ENCODE results near the gene BABAM2. TPM values are rescaled to one million over a fixed set of nuclear protein-coding genes. Genes with fewer than 3 reads are reported as not detected.

Gene BABAM2
- total and polyA plus RNA-seq, 4 donors, result 28.1 to 40.4 (median 37.0) TPM

GRCh38 chr2:27954221-27954673 lies 63.7 kb downstream of the BABAM2 start:
- DNase-seq (ENCODE audit: low read depth in 4 of 6, low spot score in 6 of 6), result peak in 2 of 6 donors; percentile 37 to 68
- Histone ChIP-seq H3K4me1 (ENCODE audit: control insufficient read depth, insufficient read depth, low read length) (peaks cover 3% of the 10 kb centered on the region), H3K36me3 (ENCODE audit: control insufficient read depth, insufficient read depth, low read length) (no peaks in the 10 kb centered on the region), H3K27me3 (ENCODE audit: control insufficient read depth, insufficient read depth, low read length) (no peaks in the 10 kb centered on the region), H3K27ac (ENCODE audit: low read depth, low read length) (peak overlapping the region; percentile 15), H3K9me3 (ENCODE audit: control insufficient read depth, insufficient read depth, low read length) (no peaks in the 10 kb centered on the region), H3K4me3 (ENCODE audit: low read depth, low read length) (no peak overlapping the region)
- WGBS (ENCODE audit: insufficient coverage), result 29% methylated on average over 2 of the region's 4 CpGs

DNA sequence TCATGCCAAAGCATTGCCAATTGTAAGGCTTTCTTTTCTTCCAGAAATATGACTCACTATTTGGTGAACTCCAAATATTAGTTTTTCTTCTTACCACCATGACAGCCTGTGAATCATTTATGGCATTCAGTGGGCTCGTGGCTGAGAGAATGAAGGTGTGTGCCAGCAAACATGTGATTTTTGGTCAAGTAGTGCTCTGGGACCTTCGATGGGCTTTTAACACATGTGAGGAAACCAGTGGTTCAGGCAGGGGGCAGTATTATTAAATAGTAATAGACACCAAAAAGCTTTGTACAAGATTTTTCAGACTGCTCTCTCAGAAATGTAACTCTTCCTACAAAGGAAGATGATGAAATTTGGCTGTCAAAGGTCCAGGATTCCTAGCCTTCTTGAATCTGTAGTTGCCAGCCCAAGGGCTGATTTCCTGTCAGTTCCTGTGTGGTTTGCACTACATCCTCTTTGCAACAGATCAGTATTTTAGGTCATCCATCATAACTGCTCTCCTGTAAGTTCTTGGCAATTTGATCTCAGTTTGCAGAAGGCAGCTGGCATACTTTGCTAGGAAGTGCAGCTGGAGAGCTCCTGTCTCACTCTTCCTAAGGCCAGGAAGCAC lies 64.3 kb downstream of the BABAM2 start:
- 40% methylated on average over 1 of the region's 2 CpGs for WGBS (ENCODE audit: insufficient coverage)
- Histone ChIP-seq H3K27ac (ENCODE audit: low read depth, low read length) (no peak overlapping the region), H3K27me3 (ENCODE audit: control insufficient read depth, insufficient read depth, low read length) (no peaks in the 10 kb centered on the region), H3K4me1 (ENCODE audit: control insufficient read depth, insufficient read depth, low read length) (peaks cover 3% of the 10 kb centered on the region), H3K4me3 (ENCODE audit: low read depth, low read length) (no peak overlapping the region), H3K9me3 (ENCODE audit: control insufficient read depth, insufficient read depth, low read length) (no peaks in the 10 kb centered on the region), H3K36me3 (ENCODE audit: control insufficient read depth, insufficient read depth, low read length) (no peaks in the 10 kb centered on the region)
- DNase-seq (ENCODE audit: low read depth in 4 of 6, low spot score in 6 of 6), result peak in 2 of 6 donors; percentile 24 to 30

DNA sequence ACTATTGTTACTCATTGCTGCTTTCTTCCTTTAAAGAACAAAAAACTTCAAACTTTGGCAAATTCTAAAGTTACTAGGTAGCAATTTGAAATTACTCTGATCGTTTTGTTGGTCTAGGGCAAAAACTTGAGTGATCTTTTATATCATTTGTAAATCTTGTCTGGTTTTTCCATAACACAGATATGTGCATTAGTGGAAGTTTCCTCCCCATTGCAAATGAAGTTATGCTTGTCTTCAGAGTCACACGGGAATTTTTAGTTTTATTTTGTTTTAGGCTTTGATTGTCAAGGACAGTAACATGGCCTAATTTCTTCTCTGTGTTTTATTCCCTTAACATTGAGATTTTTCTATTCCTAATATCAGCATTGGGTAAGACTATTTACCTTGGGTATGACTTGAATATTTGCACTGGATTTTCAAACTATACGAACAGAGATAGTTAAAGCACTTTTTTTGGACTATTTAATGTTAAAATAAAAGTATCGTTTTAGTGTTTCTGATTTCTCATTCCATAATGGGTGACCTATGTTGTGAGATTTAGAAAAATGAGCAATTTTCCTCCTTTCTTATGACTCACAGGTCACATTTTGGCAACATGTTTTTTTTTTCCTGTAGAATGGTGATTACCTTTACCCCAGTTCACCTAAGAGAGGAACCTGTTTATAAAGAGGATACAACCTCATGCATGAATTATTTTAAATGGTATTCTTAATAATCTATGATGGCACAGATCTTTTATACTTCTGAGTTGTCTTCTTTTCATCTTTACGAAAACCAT lies 65.0 kb downstream of the BABAM2 start:
- H3K27me3 ChIP-seq (ENCODE audit: control insufficient read depth, insufficient read depth, low read length), result no peaks in the 10 kb centered on the region
- H3K9me3 ChIP-seq (ENCODE audit: control insufficient read depth, insufficient read depth, low read length), result no peaks in the 10 kb centered on the region
- no peaks in the 10 kb centered on the region for H3K36me3 ChIP-seq (ENCODE audit: control insufficient read depth, insufficient read depth, low read length)
- H3K27ac ChIP-seq (ENCODE audit: low read depth, low read length), result no peak overlapping the region
- H3K4me1 ChIP-seq (ENCODE audit: control insufficient read depth, insufficient read depth, low read length), result peaks cover 3% of the 10 kb centered on the region
- no CpG with 5 or more reads among the region's 5 CpGs for WGBS (ENCODE audit: insufficient coverage)
- no peak overlapping the region for H3K4me3 ChIP-seq (ENCODE audit: low read depth, low read length)
- no peak for DNase-seq (ENCODE audit: low read depth in 4 of 6, low spot score in 6 of 6)

- no peak for DNase-seq (ENCODE audit: low read depth in 4 of 6, low spot score in 6 of 6)
- Histone ChIP-seq H3K27ac (ENCODE audit: low read depth, low read length) (no peak overlapping the region), H3K36me3 (ENCODE audit: control insufficient read depth, insufficient read depth, low read length) (no peaks in the 10 kb centered on the region), H3K4me1 (ENCODE audit: control insufficient read depth, insufficient read depth, low read length) (peaks cover 3% of the 10 kb centered on the region), H3K9me3 (ENCODE audit: control insufficient read depth, insufficient read depth, low read length) (no peaks in the 10 kb centered on the region), H3K4me3 (ENCODE audit: low read depth, low read length) (no peak overlapping the region), H3K27me3 (ENCODE audit: control insufficient read depth, insufficient read depth, low read length) (no peaks in the 10 kb centered on the region)
- WGBS (ENCODE audit: insufficient coverage), result 100% methylated on average over 1 of the region's 2 CpGs
These were observed 66.4 kb downstream of the BABAM2 start for GRCh38 chr2:27956888-27957287.

- peaks cover 3% of the 10 kb centered on the region for H3K4me1 ChIP-seq (ENCODE audit: control insufficient read depth, insufficient read depth, low read length)
- WGBS (ENCODE audit: insufficient coverage), result 71% methylated on average over 1 of the region's 2 CpGs
- H3K36me3 ChIP-seq (ENCODE audit: control insufficient read depth, insufficient read depth, low read length), result no peaks in the 10 kb centered on the region
- H3K4me3 ChIP-seq (ENCODE audit: low read depth, low read length), result no peak overlapping the region
- peak in 1 of 6 donors; percentile 5 for DNase-seq (ENCODE audit: low read depth in 4 of 6, low spot score in 6 of 6)
- peak overlapping the region; percentile 72 for H3K27ac ChIP-seq (ENCODE audit: low read depth, low read length)
- H3K27me3 ChIP-seq (ENCODE audit: control insufficient read depth, insufficient read depth, low read length), result no peaks in the 10 kb centered on the region
- H3K9me3 ChIP-seq (ENCODE audit: control insufficient read depth, insufficient read depth, low read length), result no peaks in the 10 kb centered on the region
These were observed 68.3 kb downstream of the BABAM2 start for GRCh38 chr2:27958711-27959378.

DNA sequence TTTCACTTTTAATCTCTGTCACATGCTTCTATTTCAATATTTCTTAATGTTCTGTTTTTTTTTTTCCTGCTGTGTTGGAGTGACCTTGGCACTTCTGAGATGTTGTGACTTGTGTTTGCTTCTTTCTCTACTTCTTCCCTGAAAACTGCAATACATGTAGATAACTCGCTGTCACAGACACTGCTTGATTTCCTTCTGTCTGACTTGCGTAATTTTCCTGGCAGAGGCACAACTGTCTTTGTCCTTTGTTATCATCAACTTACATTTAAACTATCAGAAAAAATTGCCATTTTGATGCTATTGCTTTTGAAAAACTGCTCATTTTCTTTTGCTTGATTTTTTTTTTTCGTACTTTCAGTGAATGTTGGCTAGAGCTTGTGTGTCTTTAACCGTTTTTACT lies 69.0 kb downstream of the BABAM2 start:
- no peaks in the 10 kb centered on the region for H3K4me1 ChIP-seq (ENCODE audit: control insufficient read depth, insufficient read depth, low read length)
- 66% methylated on average over 2 of the region's 4 CpGs for WGBS (ENCODE audit: insufficient coverage)
- H3K27me3 ChIP-seq (ENCODE audit: control insufficient read depth, insufficient read depth, low read length), result no peaks in the 10 kb centered on the region
- peak overlapping the region; percentile 72 for H3K27ac ChIP-seq (ENCODE audit: low read depth, low read length)
- H3K9me3 ChIP-seq (ENCODE audit: control insufficient read depth, insufficient read depth, low read length), result no peaks in the 10 kb centered on the region
- no peak overlapping the region for H3K4me3 ChIP-seq (ENCODE audit: low read depth, low read length)
- DNase-seq (ENCODE audit: low read depth in 4 of 6, low spot score in 6 of 6), result peak in 1 of 6 donors; percentile 45
- H3K36me3 ChIP-seq (ENCODE audit: control insufficient read depth, insufficient read depth, low read length), result no peaks in the 10 kb centered on the region

- WGBS (ENCODE audit: insufficient coverage), result no CpG with 5 or more reads among the region's 4 CpGs
- H3K27ac ChIP-seq (ENCODE audit: low read depth, low read length), result peak overlapping the region; percentile 72
- peak in 1 of 6 donors; percentile 25 for DNase-seq (ENCODE audit: low read depth in 4 of 6, low spot score in 6 of 6)
- no peaks in the 10 kb centered on the region for H3K9me3 ChIP-seq (ENCODE audit: control insufficient read depth, insufficient read depth, low read length)
- H3K27me3 ChIP-seq (ENCODE audit: control insufficient read depth, insufficient read depth, low read length), result no peaks in the 10 kb centered on the region
- H3K4me1 ChIP-seq (ENCODE audit: control insufficient read depth, insufficient read depth, low read length), result no peaks in the 10 kb centered on the region
- H3K4me3 ChIP-seq (ENCODE audit: low read depth, low read length), result no peak overlapping the region
- H3K36me3 ChIP-seq (ENCODE audit: control insufficient read depth, insufficient read depth, low read length), result no peaks in the 10 kb centered on the region
These were observed 69.8 kb downstream of the BABAM2 start for GRCh38 chr2:27960237-27960912.

GRCh38 chr2:27962006-27962405 lies 71.5 kb downstream of the BABAM2 start:
- Histone ChIP-seq H3K4me1 (ENCODE audit: control insufficient read depth, insufficient read depth, low read length) (no peaks in the 10 kb centered on the region), H3K36me3 (ENCODE audit: control insufficient read depth, insufficient read depth, low read length) (no peaks in the 10 kb centered on the region), H3K27me3 (ENCODE audit: control insufficient read depth, insufficient read depth, low read length) (no peaks in the 10 kb centered on the region), H3K9me3 (ENCODE audit: control insufficient read depth, insufficient read depth, low read length) (no peaks in the 10 kb centered on the region), H3K27ac (ENCODE audit: low read depth, low read length) (no peak overlapping the region), H3K4me3 (ENCODE audit: low read depth, low read length) (no peak overlapping the region)
- WGBS (ENCODE audit: insufficient coverage), result no CpG with 5 or more reads among the region's 2 CpGs
- DNase-seq (ENCODE audit: low read depth in 4 of 6, low spot score in 6 of 6), result no peak

DNA sequence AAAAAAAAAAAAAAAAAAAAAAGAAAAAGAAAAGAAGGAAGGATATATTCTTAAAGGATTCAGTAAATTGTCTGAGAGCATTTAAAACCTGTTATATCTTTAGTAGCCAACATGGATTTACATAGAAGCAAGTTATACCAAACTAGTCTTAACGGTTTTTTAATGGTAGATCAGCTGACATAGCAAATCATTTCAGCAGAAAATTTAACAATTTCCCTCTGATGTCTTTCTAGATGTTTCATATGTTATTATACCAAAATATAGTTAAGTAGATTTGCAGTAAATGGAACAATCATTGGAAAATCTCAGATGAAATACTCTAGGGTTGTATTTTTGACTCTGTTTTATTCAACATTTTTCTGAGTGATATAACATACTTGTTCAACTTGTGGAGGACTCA lies 72.9 kb downstream of the BABAM2 start:
- no peaks in the 10 kb centered on the region for H3K36me3 ChIP-seq (ENCODE audit: control insufficient read depth, insufficient read depth, low read length)
- no peak for DNase-seq (ENCODE audit: low read depth in 4 of 6, low spot score in 6 of 6)
- H3K4me1 ChIP-seq (ENCODE audit: control insufficient read depth, insufficient read depth, low read length), result no peaks in the 10 kb centered on the region
- H3K27ac ChIP-seq (ENCODE audit: low read depth, low read length), result no peak overlapping the region
- H3K4me3 ChIP-seq (ENCODE audit: low read depth, low read length), result no peak overlapping the region
- WGBS (ENCODE audit: insufficient coverage), result no CpG with 5 or more reads among the region's 1 CpG
- no peaks in the 10 kb centered on the region for H3K9me3 ChIP-seq (ENCODE audit: control insufficient read depth, insufficient read depth, low read length)
- H3K27me3 ChIP-seq (ENCODE audit: control insufficient read depth, insufficient read depth, low read length), result no peaks in the 10 kb centered on the region
